AG09319 (cell line): Measurements from ENCODE around the gene DNAJC1.

Experiments
- DNase-seq: peaks from one replicate; pipeline ENCODE4 v3.0.0-alpha.2; 2010; ENCODE audit warnings: low read depth; ENCODE audit errors: extremely low read depth
- CTCF ChIP-seq: IDR thresholded peaks from 2 replicates; pipeline ENCODE4 v1.5.1; 2011; ENCODE audit warnings: low read depth, mild to moderate bottlenecking, inconsistent platforms, low read length, moderate library complexity

Gene DNAJC1

GRCh38 chr10:21811245-21811585, 192.3 kb downstream of the DNAJC1 start:
- no peak for TF ChIP-seq CTCF
- no peak for DNase-seq

- TF ChIP-seq CTCF = no peak
- DNase-seq = no peak
Measured at GRCh38 chr10:21810582-21811244, 192.8 kb downstream of the DNAJC1 start.

GRCh38 chr10:21808550-21808949, 195.0 kb downstream of the DNAJC1 start:
- TF ChIP-seq CTCF = no peak
- no peak for DNase-seq

- TF ChIP-seq CTCF = no peak
- DNase-seq = no peak
Measured at GRCh38 chr10:21807180-21807579, 196.3 kb downstream of the DNAJC1 start.

- no peak for TF ChIP-seq CTCF
- DNase-seq = no peak
Measured at GRCh38 chr10:21803374-21803773, 200.2 kb downstream of the DNAJC1 start.

- no peak for DNase-seq
- no peak for TF ChIP-seq CTCF
Measured at GRCh38 chr10:21801609-21802008, 201.9 kb downstream of the DNAJC1 start.

- DNase-seq = no peak
- TF ChIP-seq CTCF = no peak
Measured at GRCh38 chr10:21797984-21798765, 205.4 kb downstream of the DNAJC1 start.
